ENCODE results near the gene SCP2.

- TF ChIP-seq CTCF (conservative IDR thresholded peaks at IDR 0.05; ENCODE audit: low read depth, low read length) (no peak), ELK1 (IDR thresholded peaks at IDR 0.05; ENCODE audit: borderline replicate concordance, low read depth, low read length) (no peak), POLR2A (IDR thresholded peaks at IDR 0.05; ENCODE audit: low read depth, low read length) (no peak), USF2 (IDR thresholded peaks at IDR 0.05; ENCODE audit: low read depth, low read length) (no peak), FOS (IDR thresholded peaks at IDR 0.05; ENCODE audit: low read depth, low read length) (no peak), MXI1 (IDR thresholded peaks at IDR 0.05; ENCODE audit: borderline replicate concordance, low read depth, low read length) (no peak), CEBPB (IDR thresholded peaks at IDR 0.05; ENCODE audit: low read depth, low read length) (no peak), RCOR1 (IDR thresholded peaks at IDR 0.05; ENCODE audit: insufficient replicate concordance, low read length) (no peak)
Observed at GRCh38 chr1:52925571-52926005, 1.5 kb upstream of the SCP2 start.
